Colonic mucosa (tissue), 4 donors: Measurements from ENCODE around the gene TFF2. TPM values are rescaled to one million over a fixed set of nuclear protein-coding genes. Genes with fewer than 3 reads are reported as not detected.
A peak's percentile ranks its signal among the peaks of the same experiment; 100 is the strongest.

Experiments used
- DNase-seq: peaks from one replicate; pipeline ENCODE4 v3.0.0-alpha.2; 2020
- H3K27ac ChIP-seq: fragments of 200-600 bp; one replicate; pipeline ENCODE4 v1.8.0; 2021
- H3K27me3 ChIP-seq: fragments of 200-600 bp; one replicate; pipeline ENCODE4 v1.8.0; 2021
- H3K36me3 ChIP-seq: fragments of 200-600 bp; one replicate; pipeline ENCODE4 v1.8.0; 2021
- H3K4me1 ChIP-seq: fragments of 200-600 bp; one replicate; pipeline ENCODE4 v1.8.0; 2021; ENCODE audit warnings: mild to moderate bottlenecking
- H3K4me3 ChIP-seq: fragments of 200-600 bp; one replicate; pipeline ENCODE4 v1.8.0; 2021
- H3K9ac ChIP-seq, 2 donors: one replicate each; pipeline ENCODE4 v1.7.0; 2013; ENCODE audit warnings: control low read depth in 2 of 2, low read depth in 2 of 2, low read length in 2 of 2
- H3K9me3 ChIP-seq: fragments of 200-600 bp; one replicate; pipeline ENCODE4 v1.8.0; 2021
- CTCF ChIP-seq: fragments of 200-600 bp; IDR thresholded peaks from one replicate; pipeline ENCODE4 v1.8.0; 2022; ENCODE audit warnings: antibody characterized with exemption, mild to moderate bottlenecking
- intact Hi-C: fragments of 100-400 bp; cut with DNase I; formaldehyde crosslinking; loops from one replicate; pipeline ENCODE4 v1.14.1; 2022
- total RNA-seq, 2 donors: library from RNA; stranded (reverse); fragmentation: NEBNext Ultra II Directional in 1 of 2; extraction: Animal tissue kit (Norgen Biotek cat#: 25700) in 1 of 2; gene quantifications; one replicate each; pipeline ENCODE4 v1.2.1, GENCODE V29; 2021
- donor health status: healthy.
- donor health status: DM: no; HTN: no; CAD: no.
- donor health status: DM: no; HTN: no; CAD: no.

The TFF2 gene
- total RNA-seq, 2 donors from 2014 or later, result 2.3 to 2.5 TPM

- Histone ChIP-seq H3K9me3 (no peaks in the 10 kb centered on the region), H3K4me1 (no peaks in the 10 kb centered on the region), H3K27ac (no peak overlapping the region), H3K27me3 (no peaks in the 10 kb centered on the region), H3K36me3 (no peaks in the 10 kb centered on the region), H3K9ac (no peak overlapping the region), H3K4me3 (no peak overlapping the region)
- no peak for TF ChIP-seq CTCF
- intact Hi-C loops, result no loop called here
- DNase-seq, result no peak
These were observed 7.5 kb upstream of the TFF2 start for GRCh38 chr21:42358261-42358660.

GRCh38 chr21:42357307-42357706, 6.5 kb upstream of the TFF2 start:
- no peak for TF ChIP-seq CTCF
- H3K36me3 ChIP-seq, result no peaks in the 10 kb centered on the region
- no peaks in the 10 kb centered on the region for H3K9me3 ChIP-seq
- peak overlapping the region; percentile 32 for H3K27ac ChIP-seq
- H3K4me1 ChIP-seq, result no peaks in the 10 kb centered on the region
- intact Hi-C loops, result no loop called here
- no peaks in the 10 kb centered on the region for H3K27me3 ChIP-seq
- H3K9ac ChIP-seq, result no peak overlapping the region
- no peak overlapping the region for H3K4me3 ChIP-seq
- no peak for DNase-seq

GRCh38 chr21:42356650-42357049, 5.9 kb upstream of the TFF2 start:
- no peak for DNase-seq
- Histone ChIP-seq H3K9ac (no peak overlapping the region), H3K4me3 (no peak overlapping the region), H3K9me3 (no peaks in the 10 kb centered on the region), H3K4me1 (no peaks in the 10 kb centered on the region), H3K36me3 (no peaks in the 10 kb centered on the region), H3K27me3 (no peaks in the 10 kb centered on the region), H3K27ac (peak overlapping the region; percentile 32)
- intact Hi-C loops, result no loop called here
- no peak for TF ChIP-seq CTCF

- H3K9me3 ChIP-seq, result no peaks in the 10 kb centered on the region
- no peak overlapping the region for H3K27ac ChIP-seq
- no peaks in the 10 kb centered on the region for H3K27me3 ChIP-seq
- DNase-seq, result no peak
- no peaks in the 10 kb centered on the region for H3K36me3 ChIP-seq
- no peak overlapping the region for H3K9ac ChIP-seq
- no peak for TF ChIP-seq CTCF
- no peaks in the 10 kb centered on the region for H3K4me1 ChIP-seq
- H3K4me3 ChIP-seq, result no peak overlapping the region
- intact Hi-C loops, result no loop called here
These were observed 5.3 kb upstream of the TFF2 start for GRCh38 chr21:42356046-42356445.

- DNase-seq, result no peak
- intact Hi-C loops, result no loop called here
- no peak for TF ChIP-seq CTCF
These were observed 2.8 kb upstream of the TFF2 start for GRCh38 chr21:42353623-42354022.

More at GRCh38 chr21:42353623-42354022, 2.8 kb upstream of the TFF2 start:
- Histone ChIP-seq H3K9ac (no peak overlapping the region), H3K27ac (no peak overlapping the region), H3K4me3 (no peak overlapping the region), H3K36me3 (no peaks in the 10 kb centered on the region), H3K9me3 (no peaks in the 10 kb centered on the region), H3K27me3 (no peaks in the 10 kb centered on the region), H3K4me1 (no peaks in the 10 kb centered on the region)
